IgD-negative memory B cell (primary cell): ENCODE results near the gene AQP12B. TPM values are rescaled to one million over a fixed set of nuclear protein-coding genes. Genes with fewer than 3 reads are reported as not detected.
"Not testable (repeated sequence)": the region's sequence is repeated elsewhere in the genome, so short reads cannot be mapped to it uniquely, and the experiment has no call there.

Experiments
- H3K27ac Mint-ChIP-seq, 3 donors: one replicate each; pipeline ENCODE4 v1.8.0; 2020 to 2022; ENCODE audit warnings: mild to moderate bottlenecking in 3 of 3, mixed read lengths in 3 of 3, moderate library complexity in 1 of 3
- H3K27me3 Mint-ChIP-seq: one replicate; pipeline ENCODE4 v1.8.0; 2021; ENCODE audit warnings: mixed read lengths
- H3K36me3 Mint-ChIP-seq: one replicate; pipeline ENCODE4 v1.8.0; 2020; ENCODE audit warnings: mild to moderate bottlenecking, mixed read lengths
- H3K4me1 Mint-ChIP-seq, 3 donors: one replicate each; pipeline ENCODE4 v1.8.0; 2020 to 2022; ENCODE audit warnings: mixed read lengths in 3 of 3, mild to moderate bottlenecking in 1 of 3
- H3K4me3 Mint-ChIP-seq, 4 donors: one replicate each; pipeline ENCODE4 v1.8.0; 2020 to 2022; ENCODE audit warnings: mild to moderate bottlenecking in 4 of 4, mixed read lengths in 4 of 4, moderate library complexity in 3 of 4
- H3K9me3 Mint-ChIP-seq, 3 donors: one replicate each; pipeline ENCODE4 v1.8.0; 2020 to 2021; ENCODE audit warnings: mixed read lengths in 3 of 3, mild to moderate bottlenecking in 1 of 3
- polyA plus RNA-seq: library from polyadenylated mRNA; unstranded; fragments of 300-500 nt; fragmentation: Illumina TruSeq; gene quantifications from one replicate; pipeline ENCODE4 v1.2.3, GENCODE V29; 2021

The AQP12B gene
- polyA plus RNA-seq, 1 donor from 2014 or later: not detected

GRCh38 chr2:240711701-240712100 is 29.0 kb upstream of the AQP12B start:
- H3K4me1 Mint-ChIP-seq: peaks cover 0 to 2% (median 0%) of the 10 kb centered on the region in 3 donors
- no peaks in the 10 kb centered on the region for H3K36me3 Mint-ChIP-seq
- H3K4me3 Mint-ChIP-seq: no peak overlapping the region
- peaks cover 0 to 2% (median 0%) of the 10 kb centered on the region in 3 donors for H3K9me3 Mint-ChIP-seq
- peaks cover 9% of the 10 kb centered on the region for H3K27me3 Mint-ChIP-seq
- H3K27ac Mint-ChIP-seq: no peak overlapping the region

GRCh38 chr2:240711296-240711695 is 28.6 kb upstream of the AQP12B start:
- H3K27me3 Mint-ChIP-seq: peaks cover 5% of the 10 kb centered on the region
- peaks cover 0 to 2% (median 0%) of the 10 kb centered on the region in 3 donors for H3K4me1 Mint-ChIP-seq
- H3K4me3 Mint-ChIP-seq: no peak overlapping the region

GRCh38 chr2:240708457-240708856 is 25.8 kb upstream of the AQP12B start:
- H3K4me3 Mint-ChIP-seq: no peak overlapping the region
- peaks cover 0 to 2% (median 2%) of the 10 kb centered on the region in 3 donors for H3K4me1 Mint-ChIP-seq
- H3K36me3 Mint-ChIP-seq: no peaks in the 10 kb centered on the region
- peaks cover 13% of the 10 kb centered on the region for H3K27me3 Mint-ChIP-seq
- peaks cover 0 to 2% (median 0%) of the 10 kb centered on the region in 3 donors for H3K9me3 Mint-ChIP-seq
- no peak overlapping the region for H3K27ac Mint-ChIP-seq

More at GRCh38 chr2:240711296-240711695, 28.6 kb upstream of the AQP12B start:
- H3K9me3 Mint-ChIP-seq: peaks cover 0 to 2% (median 0%) of the 10 kb centered on the region in 3 donors
- no peak overlapping the region for H3K27ac Mint-ChIP-seq
- no peaks in the 10 kb centered on the region for H3K36me3 Mint-ChIP-seq

GRCh38 chr2:240707821-240708220 is 25.1 kb upstream of the AQP12B start:
- no peak overlapping the region for H3K27ac Mint-ChIP-seq
- H3K36me3 Mint-ChIP-seq: no peaks in the 10 kb centered on the region
- peaks cover 0 to 2% (median 0%) of the 10 kb centered on the region in 3 donors for H3K9me3 Mint-ChIP-seq
- peaks cover 0 to 2% (median 2%) of the 10 kb centered on the region in 3 donors for H3K4me1 Mint-ChIP-seq
- H3K4me3 Mint-ChIP-seq: no peak overlapping the region
- H3K27me3 Mint-ChIP-seq: peaks cover 15% of the 10 kb centered on the region

GRCh38 chr2:240707043-240707756 is 24.5 kb upstream of the AQP12B start:
- no peak overlapping the region for H3K4me3 Mint-ChIP-seq
- H3K36me3 Mint-ChIP-seq: no peaks in the 10 kb centered on the region
- peaks cover 0 to 2% (median 2%) of the 10 kb centered on the region in 3 donors for H3K4me1 Mint-ChIP-seq
- H3K27ac Mint-ChIP-seq: no peak overlapping the region
- peaks cover 0 to 2% (median 0%) of the 10 kb centered on the region in 3 donors for H3K9me3 Mint-ChIP-seq
- H3K27me3 Mint-ChIP-seq: peaks cover 15% of the 10 kb centered on the region

GRCh38 chr2:240705204-240705791 is 22.6 kb upstream of the AQP12B start:
- peaks cover 0 to 2% (median 0%) of the 10 kb centered on the region in 3 donors for H3K9me3 Mint-ChIP-seq
- peak overlapping the region in 1 of 3 donors; percentile 55 for H3K27ac Mint-ChIP-seq
- peaks cover 0 to 2% (median 2%) of the 10 kb centered on the region in 3 donors for H3K4me1 Mint-ChIP-seq
- H3K36me3 Mint-ChIP-seq: no peaks in the 10 kb centered on the region
- no peak overlapping the region for H3K4me3 Mint-ChIP-seq
- H3K27me3 Mint-ChIP-seq: peaks cover 15% of the 10 kb centered on the region

- H3K36me3 Mint-ChIP-seq: no peaks in the 10 kb centered on the region
- peaks cover 15% of the 10 kb centered on the region for H3K27me3 Mint-ChIP-seq
- H3K4me1 Mint-ChIP-seq: peaks cover 0 to 2% (median 2%) of the 10 kb centered on the region in 3 donors
- H3K4me3 Mint-ChIP-seq: no peak overlapping the region
- H3K9me3 Mint-ChIP-seq: peaks cover 0 to 2% (median 0%) of the 10 kb centered on the region in 3 donors
- peak overlapping the region in 1 of 3 donors; percentile 55 for H3K27ac Mint-ChIP-seq
Measured at GRCh38 chr2:240704651-240705050, 22.0 kb upstream of the AQP12B start.

GRCh38 chr2:240703417-240704341 is 21.0 kb upstream of the AQP12B start:
- H3K4me1 Mint-ChIP-seq: peaks cover 0 to 2% (median 2%) of the 10 kb centered on the region in 3 donors
- peaks cover 0 to 2% (median 0%) of the 10 kb centered on the region in 3 donors for H3K9me3 Mint-ChIP-seq
- peaks cover 15% of the 10 kb centered on the region for H3K27me3 Mint-ChIP-seq
- no peak overlapping the region for H3K27ac Mint-ChIP-seq
- peak overlapping the region in 1 of 4 donors; percentile 68 for H3K4me3 Mint-ChIP-seq
- H3K36me3 Mint-ChIP-seq: no peaks in the 10 kb centered on the region

- no peak overlapping the region for H3K4me3 Mint-ChIP-seq
- H3K27ac Mint-ChIP-seq: no peak overlapping the region
- H3K4me1 Mint-ChIP-seq: peaks cover 0 to 2% (median 2%) of the 10 kb centered on the region in 3 donors
- H3K27me3 Mint-ChIP-seq: peaks cover 11% of the 10 kb centered on the region
- no peaks in the 10 kb centered on the region for H3K36me3 Mint-ChIP-seq
- H3K9me3 Mint-ChIP-seq: no peaks in the 10 kb centered on the region
Measured at GRCh38 chr2:240702640-240703011, 19.9 kb upstream of the AQP12B start.

- no peaks in the 10 kb centered on the region for H3K9me3 Mint-ChIP-seq
- H3K36me3 Mint-ChIP-seq: no peaks in the 10 kb centered on the region
- H3K27ac Mint-ChIP-seq: no peak overlapping the region
- peaks cover 11% of the 10 kb centered on the region for H3K27me3 Mint-ChIP-seq
- no peak overlapping the region for H3K4me3 Mint-ChIP-seq
- peaks cover 0 to 2% (median 2%) of the 10 kb centered on the region in 3 donors for H3K4me1 Mint-ChIP-seq
Measured at GRCh38 chr2:240701736-240702639, 19.3 kb upstream of the AQP12B start.

GRCh38 chr2:240701091-240701735 is 18.5 kb upstream of the AQP12B start:
- Mint-ChIP-seq H3K9me3 (no peaks in the 10 kb centered on the region), H3K4me3 (no peak overlapping the region), H3K36me3 (no peaks in the 10 kb centered on the region), H3K27me3 (peaks cover 11% of the 10 kb centered on the region), H3K27ac (no peak overlapping the region), H3K4me1 (peaks cover 0 to 2% (median 0%) of the 10 kb centered on the region in 3 donors)

- H3K36me3 Mint-ChIP-seq, H3K9me3 Mint-ChIP-seq, H3K4me1 Mint-ChIP-seq, H3K4me3 Mint-ChIP-seq, H3K27ac Mint-ChIP-seq: not testable (repeated sequence)
- peaks cover 10% of the 10 kb centered on the region for H3K27me3 Mint-ChIP-seq
Measured at GRCh38 chr2:240700616-240701015, 17.9 kb upstream of the AQP12B start.

- H3K36me3 Mint-ChIP-seq, H3K4me1 Mint-ChIP-seq, H3K27me3 Mint-ChIP-seq, H3K9me3 Mint-ChIP-seq, H3K4me3 Mint-ChIP-seq, H3K27ac Mint-ChIP-seq: not testable (repeated sequence)
Measured at GRCh38 chr2:240699835-240700234, 17.1 kb upstream of the AQP12B start.
